ENCODE data around the gene PAIP2.

DNA sequence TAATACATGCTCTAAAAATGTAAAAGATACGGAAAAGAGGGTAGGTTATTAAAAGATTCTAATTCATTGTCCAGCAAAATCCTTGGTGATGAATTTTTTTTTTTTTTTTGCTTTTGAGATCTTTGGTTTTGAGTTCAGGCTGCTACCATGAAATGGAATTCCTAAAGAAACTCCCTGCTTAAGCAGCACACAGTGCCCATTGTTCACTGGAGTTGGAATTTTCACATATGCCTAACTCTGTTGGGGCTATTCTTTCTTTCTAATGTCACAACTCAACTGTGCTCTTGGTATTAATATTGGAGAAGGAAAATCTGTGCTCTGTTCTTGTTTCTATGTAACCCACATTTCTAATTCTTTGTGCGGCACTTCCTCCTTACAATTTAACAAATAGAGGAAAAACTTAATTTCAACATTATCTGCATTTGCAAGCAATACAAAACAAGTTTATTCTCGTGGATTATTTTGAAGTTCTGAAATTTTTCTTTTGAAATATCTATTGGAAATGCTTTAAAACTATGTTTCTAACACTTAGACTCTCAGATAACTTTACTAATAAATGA is 26.5 kb upstream of the PAIP2 start:
- TF ChIP-seq CTCF (IDR thresholded peaks at IDR 0.05): no peak
- no peak for TF ChIP-seq POLR2AphosphoS5 (IDR thresholded peaks at IDR 0.05; ENCODE audit: insufficient read depth in 1 of 2, low read depth in 1 of 2)
- TF ChIP-seq POLR2A (IDR thresholded peaks at IDR 0.05): no peak
